ENCODE data around the gene GFAP.

Gene GFAP

DNA sequence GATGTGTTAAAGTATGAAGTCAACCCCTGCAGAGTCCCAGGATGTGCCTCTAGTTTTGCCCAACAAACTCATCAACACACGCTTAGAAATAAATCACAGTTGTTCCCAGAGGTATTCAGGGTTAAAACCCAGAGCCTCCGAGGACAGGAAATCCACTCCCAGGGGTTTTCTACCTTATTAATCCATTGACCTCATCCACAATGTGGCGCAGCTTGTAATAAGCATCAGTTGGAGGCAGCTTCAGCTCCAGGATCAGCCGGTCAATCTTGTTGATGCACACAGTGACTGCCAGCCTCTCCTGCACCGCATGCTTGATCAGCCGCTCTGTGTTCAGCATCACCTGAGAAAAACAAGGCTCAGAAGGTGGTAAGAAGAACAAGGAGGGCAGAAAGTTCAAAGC, 39.5 kb downstream of the GFAP start:
- TF ChIP-seq, protein P1, sequence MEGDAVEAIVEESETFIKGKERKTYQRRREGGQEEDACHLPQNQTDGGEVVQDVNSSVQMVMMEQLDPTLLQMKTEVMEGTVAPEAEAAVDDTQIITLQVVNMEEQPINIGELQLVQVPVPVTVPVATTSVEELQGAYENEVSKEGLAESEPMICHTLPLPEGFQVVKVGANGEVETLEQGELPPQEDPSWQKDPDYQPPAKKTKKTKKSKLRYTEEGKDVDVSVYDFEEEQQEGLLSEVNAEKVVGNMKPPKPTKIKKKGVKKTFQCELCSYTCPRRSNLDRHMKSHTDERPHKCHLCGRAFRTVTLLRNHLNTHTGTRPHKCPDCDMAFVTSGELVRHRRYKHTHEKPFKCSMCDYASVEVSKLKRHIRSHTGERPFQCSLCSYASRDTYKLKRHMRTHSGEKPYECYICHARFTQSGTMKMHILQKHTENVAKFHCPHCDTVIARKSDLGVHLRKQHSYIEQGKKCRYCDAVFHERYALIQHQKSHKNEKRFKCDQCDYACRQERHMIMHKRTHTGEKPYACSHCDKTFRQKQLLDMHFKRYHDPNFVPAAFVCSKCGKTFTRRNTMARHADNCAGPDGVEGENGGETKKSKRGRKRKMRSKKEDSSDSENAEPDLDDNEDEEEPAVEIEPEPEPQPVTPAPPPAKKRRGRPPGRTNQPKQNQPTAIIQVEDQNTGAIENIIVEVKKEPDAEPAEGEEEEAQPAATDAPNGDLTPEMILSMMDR (conservative IDR thresholded peaks at IDR 0.05) = no peak
- H3K27ac ChIP-seq = no peak overlapping the region

DNA sequence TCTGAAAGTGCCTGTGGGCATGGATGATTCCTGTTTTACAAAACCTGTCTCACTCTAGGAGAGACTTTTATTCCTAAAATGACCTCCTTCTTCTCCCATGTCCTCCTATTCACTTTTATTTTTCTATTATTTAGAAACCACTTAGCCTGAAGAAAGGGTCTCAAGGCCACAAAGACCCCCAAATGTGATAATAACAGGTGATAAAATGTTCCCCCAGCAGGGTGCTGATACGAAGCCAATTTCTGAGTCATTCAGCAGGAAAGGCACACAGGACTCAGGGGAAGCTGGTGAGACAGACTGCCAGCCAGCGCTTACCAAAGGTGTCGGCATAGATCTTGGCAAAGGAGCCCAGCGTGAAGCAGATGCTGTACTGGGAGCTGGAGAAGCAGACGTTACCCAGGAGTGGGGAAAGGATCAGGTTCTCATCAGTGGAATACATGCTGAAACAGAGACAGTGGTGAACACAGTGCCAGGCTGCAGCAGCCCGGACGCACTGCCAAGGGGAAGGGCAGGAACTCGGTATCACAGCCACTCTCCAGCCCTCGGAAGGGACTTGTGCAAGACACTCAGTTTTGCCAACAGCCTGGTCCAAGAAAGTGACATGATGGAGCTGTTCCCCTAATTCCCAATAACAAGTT, 43.0 kb downstream of the GFAP start:
- no peak overlapping the region for H3K27ac ChIP-seq
- TF ChIP-seq, protein P1 (conservative IDR thresholded peaks at IDR 0.05) = no peak

DNA sequence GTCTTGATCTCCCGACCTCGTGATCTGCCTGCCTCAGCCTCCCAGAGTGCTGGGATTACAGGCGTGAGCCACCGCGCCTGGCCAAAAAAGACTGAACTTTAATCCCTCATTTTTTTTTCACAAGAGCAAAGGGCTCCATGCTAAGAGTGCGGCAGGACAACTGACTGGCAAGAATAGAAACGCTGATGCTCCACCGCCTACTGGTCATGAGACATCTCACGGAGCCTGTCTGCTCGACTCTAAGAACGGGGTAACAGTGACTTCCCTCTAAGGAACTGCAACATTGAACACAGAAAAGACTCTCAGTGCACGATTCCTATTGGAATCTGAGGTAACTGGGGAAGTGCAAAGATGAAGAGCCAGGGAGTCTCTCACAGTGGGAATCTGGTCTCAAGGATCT, 43.7 kb downstream of the GFAP start:
- TF ChIP-seq, protein P1 (conservative IDR thresholded peaks at IDR 0.05) = no peak
- no peak overlapping the region for H3K27ac ChIP-seq

DNA sequence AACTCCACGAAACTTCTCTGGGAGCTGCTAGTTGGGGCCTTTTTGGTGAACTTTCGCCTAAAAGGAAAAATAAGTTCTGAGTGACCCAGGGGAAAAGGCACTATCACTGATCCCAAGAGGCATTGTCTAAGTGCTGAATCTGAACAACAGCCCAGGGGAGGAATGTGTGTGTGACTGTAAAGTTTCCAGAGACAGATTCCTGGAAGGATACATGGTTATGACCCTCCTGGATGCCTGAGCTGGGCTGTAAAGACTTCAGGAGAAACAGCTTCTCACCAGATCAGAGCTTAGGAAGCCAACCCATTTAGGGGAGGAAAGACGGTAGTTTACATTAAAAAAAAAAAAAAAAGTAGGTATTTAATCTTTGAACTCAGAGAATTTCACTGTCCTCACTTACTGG, 47.5 kb downstream of the GFAP start:
- H3K27ac ChIP-seq = no peak overlapping the region

DNA sequence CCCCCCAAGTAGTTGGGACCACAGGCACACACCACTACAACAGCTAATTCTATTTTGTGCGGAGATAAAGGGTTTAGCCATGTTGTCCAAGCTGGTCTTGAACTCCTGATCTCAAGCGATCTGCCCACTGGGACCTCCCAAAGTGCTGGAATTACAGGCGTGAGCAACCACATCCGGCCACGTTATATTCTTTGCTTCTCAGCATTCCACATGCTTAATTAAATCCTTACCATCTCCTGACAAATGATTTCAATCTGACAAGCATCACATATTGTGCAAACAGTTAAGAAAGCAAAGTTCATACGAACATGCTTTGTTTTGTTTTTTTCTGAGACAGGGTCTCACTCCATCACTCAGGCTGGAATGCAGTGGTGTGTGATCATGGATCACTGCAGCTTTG, 49.4 kb downstream of the GFAP start:
- TF ChIP-seq, protein P1 (conservative IDR thresholded peaks at IDR 0.05) = no peak
- peak overlapping the region; percentile 5; the same call in 1 of the 2 replicates for H3K27ac ChIP-seq

More for the DNA sequence above, 47.5 kb downstream of the GFAP start:
- TF ChIP-seq, protein P1 (conservative IDR thresholded peaks at IDR 0.05) = no peak

DNA sequence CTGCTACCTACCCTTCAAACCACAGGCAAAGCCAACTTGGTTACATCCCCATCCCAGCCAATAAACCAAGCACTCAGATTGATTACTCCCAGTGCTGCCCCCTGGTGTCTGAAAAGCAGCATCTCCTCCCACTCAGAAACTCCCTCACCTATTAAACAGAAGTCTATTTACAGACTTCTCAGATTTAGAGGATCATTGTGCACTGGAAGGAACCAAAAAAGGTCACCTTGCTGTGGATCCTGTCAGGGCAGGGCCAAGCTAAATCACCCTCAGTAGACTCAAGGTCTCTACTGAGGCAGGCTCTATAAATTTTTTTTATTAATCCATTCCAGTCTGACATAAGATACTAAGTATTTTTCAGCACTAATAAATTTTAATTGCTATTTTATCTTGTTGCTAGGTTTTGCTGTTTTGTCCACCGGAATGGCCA, 50.1 kb downstream of the GFAP start:
- peak overlapping the region; percentile 5; the same call in 1 of the 2 replicates for H3K27ac ChIP-seq
- TF ChIP-seq, protein P1 (conservative IDR thresholded peaks at IDR 0.05) = peak; percentile 95

DNA sequence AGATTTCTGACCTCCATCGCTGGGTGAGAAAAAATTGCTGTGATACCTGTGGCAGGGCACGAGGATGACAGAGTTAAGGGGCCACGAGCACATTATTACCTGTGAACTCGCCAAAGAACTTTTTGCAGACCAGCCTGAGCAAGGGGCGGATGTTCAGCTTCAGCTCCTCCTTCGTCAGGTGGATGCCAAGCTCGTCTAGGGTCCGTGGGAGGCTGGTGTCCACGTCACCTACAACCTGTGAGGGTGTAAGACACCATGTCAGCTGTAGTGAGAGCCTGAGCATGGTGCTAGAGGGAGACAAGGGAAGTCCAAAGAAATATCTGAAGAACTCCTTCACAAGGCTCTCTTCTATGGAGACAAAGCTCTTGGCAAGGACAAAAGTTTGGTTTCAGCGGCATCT, 50.5 kb downstream of the GFAP start:
- TF ChIP-seq, protein P1 (conservative IDR thresholded peaks at IDR 0.05) = no peak
- H3K27ac ChIP-seq = no peak overlapping the region
